Activated T-cell treated with anti-CD3 and anti-CD28 coated beads, Interleukin-2, amount 50 U/mL, for 48 hours (primary cell): ENCODE measurements around the gene PRR7.

Experiments
- DNase-seq, 2 experiments: peaks; one replicate each; pipeline ENCODE4 v3.0.0-alpha.2; 2020

PRR7 gene

GRCh38 chr5:177452688-177453638 lies 6.3 kb downstream of the PRR7 start:
- DNase-seq = no peak

- no peak for DNase-seq
Measured at GRCh38 chr5:177453852-177454396, 7.3 kb downstream of the PRR7 start.

GRCh38 chr5:177454397-177455035 lies 7.9 kb downstream of the PRR7 start:
- DNase-seq = peak; percentile 97 to 98

GRCh38 chr5:177455036-177455660 lies 8.5 kb downstream of the PRR7 start:
- DNase-seq = peak; percentile 97 to 98

- peak; percentile 98 to 99 for DNase-seq
Measured at GRCh38 chr5:177455661-177456590, 9.3 kb downstream of the PRR7 start.

GRCh38 chr5:177456591-177456964 lies 10.0 kb downstream of the PRR7 start:
- DNase-seq = no peak

GRCh38 chr5:177456976-177457851 lies 10.6 kb downstream of the PRR7 start:
- DNase-seq = peak; percentile 75 to 80

- no peak for DNase-seq
Measured at GRCh38 chr5:177457852-177458681, 11.5 kb downstream of the PRR7 start.

GRCh38 chr5:177458912-177459350 lies 12.3 kb downstream of the PRR7 start:
- no peak for DNase-seq

- DNase-seq = no peak
Measured at GRCh38 chr5:177459357-177459756, 12.7 kb downstream of the PRR7 start.

GRCh38 chr5:177459819-177460628 lies 13.4 kb downstream of the PRR7 start:
- DNase-seq = no peak

GRCh38 chr5:177462021-177462670 lies 15.5 kb downstream of the PRR7 start:
- DNase-seq = no peak

- no peak for DNase-seq
Measured at GRCh38 chr5:177465044-177465443, 18.4 kb downstream of the PRR7 start.

GRCh38 chr5:177466861-177467260 lies 20.2 kb downstream of the PRR7 start:
- no peak for DNase-seq

- no peak for DNase-seq
Measured at GRCh38 chr5:177467436-177467835, 20.8 kb downstream of the PRR7 start.

- DNase-seq = no peak
Measured at GRCh38 chr5:177468329-177468684, 21.7 kb downstream of the PRR7 start.

- no peak for DNase-seq
Measured at GRCh38 chr5:177468685-177469628, 22.3 kb downstream of the PRR7 start.
